ENCODE data around the gene PAK3.

Gene PAK3

DNA sequence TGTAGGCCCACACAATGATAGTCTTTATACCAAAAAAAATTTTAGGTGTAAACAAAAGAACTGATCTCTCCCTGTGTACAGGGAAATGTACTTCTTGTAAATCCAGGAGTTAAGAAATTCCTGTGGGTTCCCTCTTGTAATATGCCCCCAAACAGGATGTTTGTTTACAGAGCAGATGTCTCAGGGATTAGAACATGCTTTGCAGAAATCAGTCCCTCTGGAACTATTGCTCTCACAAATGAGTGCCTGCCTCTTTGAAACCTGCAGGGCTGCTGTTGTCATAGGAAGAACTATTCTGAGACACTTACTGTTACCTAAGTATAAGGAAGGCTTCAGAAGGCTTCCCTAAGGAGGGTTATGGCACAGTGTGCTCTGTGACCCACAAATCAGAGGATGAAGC, 35.6 kb downstream of the PAK3 start:
- DNase-seq (ENCODE audit: low spot score) = peak; percentile 9

DNA sequence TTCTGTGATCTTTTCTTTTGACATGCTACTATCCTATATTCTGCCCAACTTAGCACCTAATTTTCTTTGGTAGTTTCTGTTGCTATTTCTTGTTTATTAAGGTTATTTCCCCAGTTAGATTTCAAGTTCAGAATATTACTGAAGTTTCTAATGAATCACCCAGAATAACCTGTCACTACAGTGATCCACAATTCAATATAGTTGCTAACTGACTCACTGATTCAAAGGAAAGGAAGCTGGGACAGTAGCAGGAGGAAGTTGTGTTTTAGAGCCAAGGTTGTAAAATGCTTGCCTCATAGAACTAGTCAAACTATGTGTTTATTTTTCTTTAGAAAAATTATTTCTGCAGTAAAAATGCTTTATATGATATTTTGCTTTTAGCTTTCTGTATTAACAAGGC, 37.4 kb downstream of the PAK3 start:
- no peak for DNase-seq (ENCODE audit: low spot score)

DNA sequence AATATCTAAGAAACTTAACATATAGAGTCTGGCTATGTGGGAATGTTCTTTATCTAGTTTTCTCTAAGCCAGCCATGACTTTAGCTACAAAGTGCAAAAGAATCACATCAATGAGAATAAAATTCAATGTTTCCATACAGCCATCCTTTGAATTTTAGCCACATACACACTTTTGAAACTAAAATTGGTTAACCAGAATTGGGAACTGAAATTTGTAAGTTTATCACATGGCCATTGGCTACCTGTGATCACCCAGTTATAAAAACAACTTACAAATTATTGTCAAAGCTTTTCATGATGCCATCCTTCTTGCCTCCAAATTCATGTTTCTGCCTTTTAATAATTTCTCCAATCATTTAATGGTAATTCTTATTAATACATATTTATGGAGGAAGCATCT, 49.9 kb downstream of the PAK3 start:
- no peak for DNase-seq (ENCODE audit: low spot score)

DNA sequence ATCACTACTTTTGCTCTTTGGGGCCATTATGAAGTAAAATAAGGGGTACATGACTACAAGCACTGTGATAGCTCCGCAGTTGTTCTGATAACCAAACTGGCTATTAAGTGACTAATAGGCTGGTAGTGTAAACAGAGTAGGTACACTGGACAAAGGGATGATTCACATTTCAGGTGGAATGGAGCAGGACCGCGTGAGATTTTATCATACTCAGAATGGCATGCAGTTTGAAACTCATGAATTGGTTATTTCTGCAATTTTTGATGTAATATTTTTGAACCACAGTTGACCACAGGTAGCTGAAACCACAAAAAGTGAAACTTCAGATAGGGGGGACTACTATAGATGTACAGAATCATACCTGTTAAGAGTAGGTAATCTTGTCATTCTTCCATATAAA, 55.8 kb downstream of the PAK3 start:
- DNase-seq (ENCODE audit: low spot score) = no peak

DNA sequence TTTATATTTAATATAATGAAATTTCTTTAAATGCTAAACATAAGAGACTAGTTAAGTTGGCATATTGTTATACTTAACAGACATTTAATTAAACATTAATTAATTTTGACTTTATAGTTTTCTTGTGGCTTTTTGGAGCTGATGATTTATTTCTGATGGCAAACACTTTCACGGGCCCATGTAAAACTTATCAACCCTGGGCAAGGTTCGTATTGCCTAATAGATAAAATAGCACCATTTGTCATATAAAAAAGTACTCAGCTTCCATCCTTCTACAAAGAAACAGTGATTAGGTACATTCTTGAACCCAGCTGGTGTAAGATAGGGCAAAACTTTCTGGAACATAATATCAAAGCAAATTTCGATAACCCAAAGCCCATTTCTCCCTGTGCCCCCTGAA, 63.2 kb downstream of the PAK3 start:
- DNase-seq (ENCODE audit: low spot score) = no peak

DNA sequence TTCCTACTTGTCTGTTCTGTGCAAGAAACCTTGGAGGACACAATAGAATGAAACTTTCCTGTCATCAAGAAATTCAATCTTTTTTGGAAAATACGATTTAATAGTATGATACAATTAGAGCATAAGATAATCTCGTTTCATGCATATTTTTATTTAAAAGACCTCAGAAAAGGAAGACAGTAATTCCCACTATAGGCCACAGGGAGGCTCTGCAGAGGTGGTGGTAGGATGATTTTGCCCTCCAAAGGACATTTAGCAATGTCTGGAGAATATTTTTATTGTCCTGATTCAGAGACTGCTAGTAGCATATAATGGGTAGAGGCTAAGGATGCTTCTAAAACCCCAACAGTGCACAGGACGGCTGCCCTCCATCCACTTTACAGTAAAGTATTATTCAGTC, 68.7 kb downstream of the PAK3 start:
- peak; percentile 4 for DNase-seq (ENCODE audit: low spot score)

DNA sequence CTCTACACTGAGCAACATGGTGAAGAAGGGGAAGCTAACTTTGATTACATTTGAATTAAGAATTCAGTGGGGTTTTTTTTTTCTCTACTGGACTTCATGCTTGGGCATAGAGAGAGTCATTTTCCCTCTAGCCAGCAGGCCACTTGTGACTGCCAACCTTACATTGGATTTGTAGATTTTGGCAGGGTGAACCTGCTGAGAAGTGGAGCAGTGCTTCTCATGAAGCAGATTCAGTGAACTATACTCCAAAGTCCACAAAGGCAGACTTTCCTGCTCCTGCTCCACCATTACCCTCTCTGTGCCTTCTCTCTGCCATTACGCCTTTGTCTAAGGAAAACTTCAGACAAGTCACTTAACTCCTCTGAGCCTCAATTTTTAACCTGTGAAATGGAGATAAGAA, 69.9 kb downstream of the PAK3 start:
- no peak for DNase-seq (ENCODE audit: low spot score)

DNA sequence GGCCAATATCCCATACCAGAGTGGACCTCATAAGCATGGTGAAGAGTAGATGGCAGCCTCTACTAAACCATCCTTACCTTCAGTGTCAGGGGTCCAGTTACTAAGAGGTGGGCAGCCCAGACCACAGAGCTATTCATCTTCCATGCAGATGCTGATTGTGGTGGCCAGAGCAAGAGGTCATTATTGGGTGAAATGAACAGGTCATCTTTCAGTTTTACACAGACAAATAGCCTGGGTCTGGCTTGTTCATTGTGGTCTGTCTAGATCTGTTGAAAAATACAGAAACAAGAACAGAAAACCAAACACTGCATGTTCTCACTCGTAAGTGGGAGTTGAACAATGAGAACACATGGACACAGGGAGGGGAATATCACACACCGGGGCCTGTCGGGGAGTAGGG, 71.3 kb downstream of the PAK3 start:
- DNase-seq (ENCODE audit: low spot score) = no peak

DNA sequence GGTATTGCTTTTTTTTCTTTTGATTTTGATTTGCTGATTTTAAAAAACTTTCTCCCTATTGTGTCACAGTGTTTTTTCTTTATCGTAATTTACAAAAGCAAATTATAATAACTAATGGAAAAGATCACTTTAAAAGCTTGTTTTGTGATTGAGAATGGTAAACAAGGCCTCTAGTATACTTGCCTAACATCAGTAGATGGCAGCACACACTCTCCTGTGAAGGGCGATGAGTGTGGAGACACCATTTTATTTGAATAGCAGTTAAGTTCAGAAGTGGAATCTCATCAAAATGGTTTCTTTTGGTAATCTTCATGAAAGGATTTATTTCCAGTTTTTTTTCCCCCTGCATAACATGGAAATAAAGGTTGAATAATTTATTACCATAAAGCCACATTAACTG, 72.3 kb downstream of the PAK3 start:
- DNase-seq (ENCODE audit: low spot score) = no peak

DNA sequence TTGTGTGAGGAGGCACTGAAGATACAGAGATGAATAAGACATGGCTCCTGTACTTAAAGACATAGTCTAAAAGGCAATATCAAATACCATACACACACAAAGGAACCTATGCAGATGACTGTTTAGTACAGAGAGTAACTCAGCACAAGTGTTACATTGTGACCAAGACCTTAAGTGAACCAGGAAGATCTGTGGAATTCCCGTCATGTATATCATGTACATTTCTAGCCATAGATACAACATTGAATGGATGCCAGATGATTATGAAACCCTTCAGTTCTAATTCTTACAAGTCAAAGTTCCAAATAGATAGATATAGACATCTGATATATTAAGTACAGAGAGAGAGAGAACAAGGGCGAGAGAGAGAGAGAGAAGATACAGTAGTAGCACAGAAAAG, 73.2 kb downstream of the PAK3 start:
- no peak for DNase-seq (ENCODE audit: low spot score)

DNA sequence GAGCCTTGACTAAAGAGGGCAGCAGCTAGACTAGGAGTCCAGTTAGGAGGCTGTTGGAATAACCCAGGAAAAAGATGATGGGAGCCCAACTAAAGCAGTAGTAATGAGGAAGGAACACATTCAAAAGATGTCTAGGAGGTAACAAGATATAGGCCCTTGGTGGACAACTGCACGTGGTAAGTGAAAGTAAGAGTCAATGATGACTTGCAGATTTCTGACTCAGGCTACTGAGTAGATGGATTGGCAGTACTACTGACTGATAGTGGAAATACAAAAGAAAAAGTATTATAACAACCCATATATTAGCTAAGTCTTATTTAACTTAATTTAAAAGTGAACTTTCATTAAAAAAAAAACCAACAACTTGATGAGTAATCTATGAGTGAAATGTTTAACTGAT, 74.0 kb downstream of the PAK3 start:
- DNase-seq (ENCODE audit: low spot score) = no peak

DNA sequence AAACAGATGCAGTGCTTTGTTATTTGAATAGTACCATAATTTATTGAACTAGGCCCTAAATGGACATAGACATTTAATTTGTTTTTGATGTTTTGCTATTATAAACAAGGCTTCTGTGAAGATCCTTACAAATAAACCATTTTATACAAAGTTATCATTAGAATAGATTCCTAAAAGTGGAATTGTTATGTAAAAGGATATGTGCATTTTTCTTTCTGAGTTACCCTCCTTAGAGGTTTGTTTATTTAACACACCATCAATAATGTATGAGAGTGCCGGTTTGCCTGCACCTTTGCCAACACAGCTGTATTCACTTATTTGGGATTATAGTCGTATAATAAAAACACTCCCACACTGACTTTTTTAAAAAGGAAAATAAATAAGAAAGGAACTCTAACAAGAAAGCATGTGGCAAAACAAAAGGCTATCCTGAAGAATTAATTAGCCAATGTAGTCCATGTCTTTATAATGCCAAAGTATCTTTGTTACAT, 84.8 kb downstream of the PAK3 start:
- no peak for DNase-seq (ENCODE audit: low spot score)

DNA sequence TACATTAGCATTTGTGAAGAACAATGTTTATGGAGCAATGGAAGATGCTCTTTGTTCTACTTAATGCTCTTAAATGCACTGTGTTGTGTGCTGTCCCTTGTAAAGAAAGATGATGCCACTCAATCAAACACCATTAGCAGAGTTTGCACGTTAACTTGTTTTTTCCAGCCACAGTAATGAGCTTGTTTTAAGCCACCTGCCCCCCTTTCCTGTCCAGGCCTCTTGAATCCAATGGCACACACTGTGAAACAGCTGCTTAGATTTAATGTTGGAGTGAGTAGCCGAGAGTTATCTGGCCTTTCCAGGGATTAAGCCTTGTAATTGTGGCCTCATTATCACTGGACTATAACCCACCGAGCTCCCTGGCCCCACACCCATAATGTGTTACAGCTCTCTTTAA, 86.0 kb downstream of the PAK3 start:
- DNase-seq (ENCODE audit: low spot score) = no peak

DNA sequence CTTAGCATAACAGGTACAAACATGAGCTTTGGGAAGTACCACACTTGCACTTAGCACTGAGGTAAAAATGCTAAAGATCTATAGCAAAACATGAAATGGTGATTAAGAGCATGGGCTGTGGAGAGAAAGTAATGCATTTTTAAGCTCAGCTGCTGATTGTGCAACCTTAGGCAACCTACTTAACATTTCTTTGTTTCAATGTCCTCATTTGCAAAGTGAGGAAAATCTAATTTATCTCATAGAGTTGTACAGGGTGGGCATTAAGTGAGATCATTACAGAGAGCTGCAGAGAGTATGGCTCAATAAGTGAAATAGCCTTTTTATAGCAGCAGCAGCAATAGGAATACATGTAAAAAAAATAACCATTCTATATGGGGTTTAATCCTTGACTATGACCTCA, 87.0 kb downstream of the PAK3 start:
- DNase-seq (ENCODE audit: low spot score) = no peak

DNA sequence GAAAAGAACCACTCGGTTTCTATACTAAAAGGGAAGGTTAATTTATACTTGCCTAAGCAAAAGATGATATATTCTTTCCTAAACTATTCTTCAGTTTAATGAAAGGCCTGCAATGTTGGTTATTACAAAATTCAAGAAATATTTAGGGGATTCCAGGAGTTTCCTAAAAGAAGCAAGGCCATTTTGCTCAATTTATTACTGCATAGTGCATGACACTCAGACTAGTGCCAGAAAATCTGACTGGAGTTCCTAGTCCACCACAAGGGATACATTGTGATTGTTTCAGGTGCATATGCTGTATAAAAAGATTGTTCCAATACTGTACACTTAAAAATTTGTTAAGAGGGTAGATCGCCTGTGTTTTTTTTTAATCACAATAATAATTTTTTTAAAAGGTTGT, 95.6 kb downstream of the PAK3 start:
- no peak for DNase-seq (ENCODE audit: low spot score)

DNA sequence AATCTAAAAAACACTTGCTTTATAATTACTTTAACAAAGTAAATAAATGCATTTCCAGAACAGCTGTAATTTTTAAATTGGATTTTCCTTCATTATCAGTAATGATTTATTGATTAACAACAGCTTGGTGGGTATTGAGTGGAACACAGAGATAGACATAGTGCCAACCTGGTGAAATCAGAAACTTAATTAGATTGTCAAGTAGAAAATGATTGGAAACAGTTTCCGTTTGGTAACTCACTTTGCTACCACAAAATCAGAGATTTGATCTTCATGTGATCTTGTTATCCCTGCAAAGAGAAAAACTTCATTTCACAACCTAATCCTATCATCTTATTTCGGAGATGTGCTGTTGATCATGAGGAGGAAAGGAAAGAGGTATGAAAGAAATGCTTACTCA, 103.5 kb downstream of the PAK3 start:
- DNase-seq (ENCODE audit: low spot score) = no peak

DNA sequence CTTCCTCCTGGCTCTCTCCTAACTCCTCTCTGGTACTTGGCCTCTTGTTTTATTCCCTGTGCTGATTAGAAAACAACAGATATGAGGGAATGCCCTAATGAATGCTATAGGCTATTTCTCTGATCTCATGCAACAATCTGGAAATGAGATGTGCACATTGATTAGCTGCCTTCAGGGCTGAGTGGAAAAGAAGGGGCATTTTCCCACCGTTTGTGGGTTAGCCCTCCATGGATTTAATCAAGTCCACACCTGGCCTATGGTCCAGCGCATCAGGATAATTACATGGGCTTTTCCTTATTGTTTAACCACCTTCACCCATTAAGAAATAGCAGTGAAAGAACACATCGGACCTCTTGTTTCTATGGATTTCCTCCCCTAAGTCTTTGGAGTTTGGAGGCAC, 104.3 kb downstream of the PAK3 start:
- DNase-seq (ENCODE audit: low spot score) = no peak

DNA sequence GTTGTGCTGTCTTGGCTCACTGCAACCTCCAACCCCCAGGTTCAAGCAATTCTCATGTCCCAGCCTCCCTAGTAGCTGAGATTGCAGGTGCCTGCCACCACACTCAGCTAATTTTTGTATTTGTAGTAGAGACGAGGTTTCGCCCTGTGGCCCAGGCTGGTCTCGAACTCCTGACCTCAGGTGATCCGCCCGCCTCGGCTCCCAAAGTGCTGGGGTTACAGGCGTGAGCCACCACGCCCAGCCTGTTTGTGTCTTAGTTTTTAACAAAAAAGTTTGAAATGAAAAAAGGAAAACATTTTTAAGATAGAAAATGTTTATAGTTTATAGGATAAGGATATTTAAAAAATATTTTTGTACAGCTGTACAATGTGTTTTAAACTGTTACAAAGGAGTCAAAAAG, 111.9 kb downstream of the PAK3 start:
- DNase-seq (ENCODE audit: low spot score) = no peak

DNA sequence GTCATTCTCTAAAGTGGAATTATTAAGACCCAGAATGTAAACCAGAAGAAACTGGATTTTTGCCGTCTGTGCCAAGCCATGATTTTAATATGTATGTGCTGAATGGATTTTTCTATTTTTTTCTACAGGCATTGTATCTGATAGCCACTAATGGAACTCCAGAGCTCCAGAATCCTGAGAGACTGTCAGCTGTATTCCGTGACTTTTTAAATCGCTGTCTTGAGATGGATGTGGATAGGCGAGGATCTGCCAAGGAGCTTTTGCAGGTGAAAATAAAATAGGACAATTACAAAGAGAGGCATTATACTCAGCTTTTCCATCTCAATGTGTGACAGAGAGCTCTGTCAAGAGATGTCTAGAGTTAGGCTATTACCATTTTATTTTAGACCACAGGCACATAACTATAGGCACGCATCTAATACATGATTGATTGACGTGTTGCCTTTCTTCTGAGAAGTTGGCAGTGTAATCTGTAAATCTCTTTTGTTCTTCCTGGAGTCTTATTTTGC, 120.4 kb downstream of the PAK3 start:
- DNase-seq (ENCODE audit: low spot score) = no peak

DNA sequence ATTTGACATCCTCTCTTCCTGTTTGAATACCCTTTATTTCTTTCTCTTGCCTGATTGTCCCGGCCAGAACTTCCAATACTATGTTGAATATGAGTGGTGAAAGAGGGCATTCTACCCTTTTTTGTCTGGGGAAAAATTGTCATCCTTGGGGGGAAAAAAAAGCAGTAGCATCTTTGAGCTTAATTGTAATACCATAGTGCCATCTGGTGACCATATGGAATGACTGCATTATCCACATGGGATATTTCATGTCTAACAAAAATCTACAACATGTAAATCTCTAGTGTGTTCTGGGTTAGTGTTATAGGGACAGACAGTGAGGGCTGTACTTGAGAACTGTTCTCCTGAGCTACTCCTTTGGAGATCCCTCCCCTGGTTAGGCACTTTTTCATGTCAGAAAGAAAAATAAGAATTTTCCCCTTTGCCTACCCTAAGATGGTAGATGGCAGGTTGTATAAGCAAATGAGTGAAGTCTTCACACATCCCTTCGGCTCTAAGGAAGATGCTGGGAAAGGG, 148.3 kb downstream of the PAK3 start:
- DNase-seq (ENCODE audit: low spot score) = peak; percentile 10

DNA sequence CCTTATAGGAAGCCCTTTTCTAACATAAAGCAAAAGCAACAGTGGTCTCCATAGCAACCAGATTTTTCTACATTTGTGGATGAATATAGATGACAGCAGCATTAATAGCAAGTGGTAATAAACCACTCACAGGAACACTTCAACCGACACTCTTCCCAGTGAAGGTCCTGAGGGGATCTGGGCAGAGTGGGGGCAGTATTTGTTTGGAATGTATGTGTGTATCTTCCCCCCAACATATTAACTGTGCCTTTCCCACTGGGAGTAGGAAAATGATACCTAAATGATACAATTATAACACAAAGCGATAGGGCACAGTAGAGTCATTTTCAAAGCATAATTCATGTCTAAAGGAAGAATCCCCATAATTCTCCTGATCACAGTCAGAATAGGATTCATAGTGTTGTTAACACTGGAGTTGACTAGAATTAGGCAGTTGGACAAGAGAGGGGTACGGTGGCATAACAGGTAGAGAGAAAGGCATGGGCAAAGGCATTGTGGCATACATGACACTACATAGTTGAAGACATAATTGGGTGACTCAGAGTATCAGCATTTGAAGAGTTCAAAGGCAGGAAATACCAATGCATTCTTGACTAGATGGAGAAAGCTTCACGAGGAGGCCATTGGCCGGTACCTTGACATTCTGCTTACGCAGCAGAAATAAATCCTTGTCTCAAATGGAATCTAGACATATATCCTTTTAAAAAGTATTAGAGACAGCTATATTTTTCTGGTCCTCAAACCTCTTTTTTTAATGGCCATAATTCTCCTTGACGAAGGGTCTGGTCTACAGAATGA, 159.1 kb downstream of the PAK3 start:
- DNase-seq (ENCODE audit: low spot score) = no peak

DNA sequence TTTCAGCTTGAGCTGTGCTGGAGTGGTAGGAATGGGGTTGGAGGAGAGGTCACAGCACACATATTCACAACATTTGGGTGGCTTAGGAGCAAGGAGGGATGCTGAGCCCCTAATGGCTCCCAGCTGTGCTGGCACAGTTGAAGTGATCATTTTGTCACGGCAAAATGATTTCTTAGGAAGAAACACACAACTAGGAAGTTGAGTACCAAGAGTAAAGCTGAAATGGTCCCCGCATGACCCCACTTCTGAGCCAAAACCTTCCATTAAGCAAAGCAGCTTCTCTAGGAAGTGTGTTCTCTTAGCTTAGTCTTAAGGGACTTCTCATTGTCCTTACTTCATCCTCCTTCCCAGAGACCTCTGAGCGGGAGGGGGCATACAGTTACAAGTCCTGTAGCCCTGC, 161.7 kb downstream of the PAK3 start:
- DNase-seq (ENCODE audit: low spot score) = no peak

DNA sequence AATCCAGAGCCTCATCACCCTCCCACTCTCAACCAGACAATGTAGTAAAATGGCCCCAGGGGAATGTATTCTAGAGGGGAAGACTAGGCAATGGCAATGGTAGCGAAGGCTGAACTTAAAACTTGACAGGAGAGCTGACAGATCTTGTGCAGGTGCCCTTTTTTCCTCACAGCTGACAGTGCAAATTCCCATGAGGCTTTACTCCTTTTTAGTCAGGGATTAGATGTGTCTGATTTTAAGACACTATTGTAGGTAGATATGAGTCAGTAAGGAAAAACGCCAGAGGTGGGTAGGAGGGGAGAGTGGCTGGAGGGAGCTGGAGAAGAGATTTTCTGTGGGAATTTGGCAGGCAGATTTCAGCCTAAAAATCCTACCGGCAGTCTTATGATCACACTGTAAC, 163.6 kb downstream of the PAK3 start:
- no peak for DNase-seq (ENCODE audit: low spot score)

DNA sequence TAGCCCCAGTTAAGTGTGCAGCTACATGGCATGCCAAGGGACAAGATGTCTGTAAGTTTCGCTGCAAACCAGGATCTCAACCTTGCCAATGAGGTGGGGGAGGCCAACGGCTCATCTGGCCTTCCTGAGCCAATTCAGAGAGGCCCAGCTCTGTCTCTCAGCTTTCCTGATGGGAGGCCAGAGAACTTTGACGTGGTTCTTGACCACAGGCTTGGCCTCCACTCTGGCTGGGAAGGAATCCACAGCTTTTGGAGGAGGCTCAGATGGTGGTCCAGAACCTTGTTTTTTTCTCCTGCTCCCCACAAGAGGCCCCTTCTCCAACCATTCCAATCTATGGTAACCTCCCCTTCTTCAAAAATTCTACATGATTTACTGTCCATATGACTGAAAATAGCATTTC, 164.5 kb downstream of the PAK3 start:
- DNase-seq (ENCODE audit: low spot score) = no peak
